ENCODE data around the gene CAPG. TPM values are rescaled to one million over a fixed set of nuclear protein-coding genes. Genes with fewer than 3 reads are reported as not detected.

CAPG gene
- total and polyA plus RNA-seq, 9 of the 15 experiments (the other 6 are each of a cell fraction or from before 2014, with no cell fraction given): 10.6 to 90.4 (median 56.0) TPM

- TF ChIP-seq ZNF280A (IDR thresholded peaks at IDR 0.05; ENCODE audit: low read depth, partially characterized antibody) (no peak), ATF1 (CRISPR knock-in tag; IDR thresholded peaks at IDR 0.05) (no peak), ATF1 (tag; IDR thresholded peaks at IDR 0.05) (peak; percentile 29), FOXJ3 (CRISPR knock-in tag; IDR thresholded peaks at IDR 0.05) (no peak), ATF4 (CRISPR knock-in tag; IDR thresholded peaks at IDR 0.05) (no peak), VEZF1 (CRISPR knock-in tag; IDR thresholded peaks at IDR 0.05) (peak; percentile 85), TEAD1 (CRISPR knock-in tag; IDR thresholded peaks at IDR 0.05) (no peak), HMGN3 (IDR thresholded peaks at IDR 0.05; ENCODE audit: borderline replicate concordance, extremely low read depth, insufficient read length, low read depth, low read length) (peak; percentile 82), PRDM10 (IDR thresholded peaks at IDR 0.05; ENCODE audit: partially characterized antibody) (peak; percentile 63), CXXC5 (CRISPR knock-in tag; IDR thresholded peaks at IDR 0.05) (peak; percentile 54), POLR2AphosphoS5 (IDR thresholded peaks at IDR 0.05; ENCODE audit: control insufficient read depth, insufficient read depth, low read depth, low read length) (no peak), DPF2 (IDR thresholded peaks at IDR 0.05) (peak; percentile 69), ZNF717 (CRISPR knock-in tag; IDR thresholded peaks at IDR 0.05) (no peak)
These were observed 3.6 kb upstream of the CAPG start (continued) for GRCh38 chr2:85413592-85414420.
